ENCODE measurements around the gene NCAPG2. TPM values are rescaled to one million over a fixed set of nuclear protein-coding genes. Genes with fewer than 3 reads are reported as not detected.

Gene NCAPG2
- total and polyA plus RNA-seq, 2 of the 13 experiments (the other 11 are each of a cell fraction or from before 2014, with no cell fraction given) = 15.1 to 30.7 TPM

DNA sequence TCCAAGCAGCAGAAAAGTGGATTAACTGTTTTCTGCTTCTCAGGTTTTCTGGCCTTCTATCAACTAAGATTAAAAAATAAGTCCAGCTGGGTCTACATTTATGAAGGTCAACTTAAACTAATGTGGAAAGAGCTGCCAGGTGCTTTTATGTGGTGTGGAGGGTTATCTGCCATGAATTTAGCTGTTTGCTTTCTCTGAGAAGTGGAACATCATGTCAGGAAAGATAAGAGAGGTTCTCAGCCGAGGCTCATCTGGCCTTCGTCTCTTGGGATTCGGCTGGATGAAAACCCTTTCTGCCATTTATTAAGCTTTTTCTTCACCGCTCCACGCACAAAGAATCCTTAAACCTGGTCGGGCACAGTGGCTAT, 122.5 kb downstream of the NCAPG2 start (continued):
- TF ChIP-seq, protein P1, sequence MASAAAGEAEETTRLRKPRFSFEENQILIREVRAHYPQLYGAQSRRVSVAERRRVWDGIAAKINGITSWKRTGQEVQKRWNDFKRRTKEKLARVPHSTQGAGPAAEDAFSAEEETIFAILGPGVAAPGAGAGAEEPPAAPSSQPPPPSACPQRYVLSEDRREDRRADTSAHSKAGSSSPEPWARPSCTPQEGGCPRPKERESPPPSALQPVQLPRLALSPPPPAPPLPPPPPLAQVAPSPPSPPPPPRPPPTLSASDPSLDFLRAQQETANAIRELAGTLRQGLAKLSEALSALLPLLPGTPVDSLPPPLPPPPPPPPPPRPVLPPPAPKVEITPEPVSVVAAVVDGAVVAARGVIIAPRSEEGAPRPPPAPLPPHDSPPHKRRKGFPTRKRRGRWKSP (CRISPR knock-in tag; IDR thresholded peaks at IDR 0.05) = no peak
- TF ChIP-seq ZNF446 (CRISPR knock-in tag; IDR thresholded peaks at IDR 0.05) (no peak), ZNF251 (CRISPR knock-in tag; IDR thresholded peaks at IDR 0.05) (no peak), HNRNPUL1 (IDR thresholded peaks at IDR 0.05; ENCODE audit: low read depth, low read length) (no peak), MIXL1 (CRISPR knock-in tag; IDR thresholded peaks at IDR 0.05) (no peak), KDM4B (CRISPR knock-in tag; IDR thresholded peaks at IDR 0.05) (no peak), ZNF543 (CRISPR knock-in tag; IDR thresholded peaks at IDR 0.05) (no peak), NFKB2 (CRISPR knock-in tag; IDR thresholded peaks at IDR 0.05; ENCODE audit: borderline replicate concordance) (no peak), ZNF274 (CRISPR knock-in tag; IDR thresholded peaks at IDR 0.05) (no peak), ZSCAN29 (CRISPR knock-in tag; conservative IDR thresholded peaks at IDR 0.05) (no peak), ZNF678 (CRISPR knock-in tag; IDR thresholded peaks at IDR 0.05) (no peak), ZNF883 (CRISPR knock-in tag; IDR thresholded peaks at IDR 0.05; ENCODE audit: not compliant biosample characterization) (no peak), ZNF607 (CRISPR knock-in tag; IDR thresholded peaks at IDR 0.05; ENCODE audit: borderline replicate concordance) (no peak)
- TF ChIP-seq, protein P2, sequence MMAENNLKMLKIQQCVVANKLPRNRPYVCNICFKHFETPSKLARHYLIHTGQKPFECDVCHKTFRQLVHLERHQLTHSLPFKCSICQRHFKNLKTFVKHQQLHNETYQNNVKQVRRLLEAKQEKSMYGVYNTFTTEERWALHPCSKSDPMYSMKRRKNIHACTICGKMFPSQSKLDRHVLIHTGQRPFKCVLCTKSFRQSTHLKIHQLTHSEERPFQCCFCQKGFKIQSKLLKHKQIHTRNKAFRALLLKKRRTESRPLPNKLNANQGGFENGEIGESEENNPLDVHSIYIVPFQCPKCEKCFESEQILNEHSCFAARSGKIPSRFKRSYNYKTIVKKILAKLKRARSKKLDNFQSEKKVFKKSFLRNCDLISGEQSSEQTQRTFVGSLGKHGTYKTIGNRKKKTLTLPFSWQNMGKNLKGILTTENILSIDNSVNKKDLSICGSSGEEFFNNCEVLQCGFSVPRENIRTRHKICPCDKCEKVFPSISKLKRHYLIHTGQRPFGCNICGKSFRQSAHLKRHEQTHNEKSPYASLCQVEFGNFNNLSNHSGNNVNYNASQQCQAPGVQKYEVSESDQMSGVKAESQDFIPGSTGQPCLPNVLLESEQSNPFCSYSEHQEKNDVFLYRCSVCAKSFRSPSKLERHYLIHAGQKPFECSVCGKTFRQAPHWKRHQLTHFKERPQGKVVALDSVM (CRISPR knock-in tag; IDR thresholded peaks at IDR 0.05) = 0 out of 2 replicates have a peak, but pooled peaks have one; percentile 42
- TF ChIP-seq, protein P3, sequence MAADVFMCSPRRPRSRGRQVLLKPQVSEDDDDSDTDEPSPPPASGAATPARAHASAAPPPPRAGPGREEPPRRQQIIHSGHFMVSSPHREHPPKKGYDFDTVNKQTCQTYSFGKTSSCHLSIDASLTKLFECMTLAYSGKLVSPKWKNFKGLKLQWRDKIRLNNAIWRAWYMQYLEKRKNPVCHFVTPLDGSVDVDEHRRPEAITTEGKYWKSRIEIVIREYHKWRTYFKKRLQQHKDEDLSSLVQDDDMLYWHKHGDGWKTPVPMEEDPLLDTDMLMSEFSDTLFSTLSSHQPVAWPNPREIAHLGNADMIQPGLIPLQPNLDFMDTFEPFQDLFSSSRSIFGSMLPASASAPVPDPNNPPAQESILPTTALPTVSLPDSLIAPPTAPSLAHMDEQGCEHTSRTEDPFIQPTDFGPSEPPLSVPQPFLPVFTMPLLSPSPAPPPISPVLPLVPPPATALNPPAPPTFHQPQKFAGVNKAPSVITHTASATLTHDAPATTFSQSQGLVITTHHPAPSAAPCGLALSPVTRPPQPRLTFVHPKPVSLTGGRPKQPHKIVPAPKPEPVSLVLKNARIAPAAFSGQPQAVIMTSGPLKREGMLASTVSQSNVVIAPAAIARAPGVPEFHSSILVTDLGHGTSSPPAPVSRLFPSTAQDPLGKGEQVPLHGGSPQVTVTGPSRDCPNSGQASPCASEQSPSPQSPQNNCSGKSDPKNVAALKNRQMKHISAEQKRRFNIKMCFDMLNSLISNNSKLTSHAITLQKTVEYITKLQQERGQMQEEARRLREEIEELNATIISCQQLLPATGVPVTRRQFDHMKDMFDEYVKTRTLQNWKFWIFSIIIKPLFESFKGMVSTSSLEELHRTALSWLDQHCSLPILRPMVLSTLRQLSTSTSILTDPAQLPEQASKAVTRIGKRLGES (CRISPR knock-in tag; IDR thresholded peaks at IDR 0.05; ENCODE audit: borderline replicate concordance) = no peak
- TF ChIP-seq, protein P4, sequence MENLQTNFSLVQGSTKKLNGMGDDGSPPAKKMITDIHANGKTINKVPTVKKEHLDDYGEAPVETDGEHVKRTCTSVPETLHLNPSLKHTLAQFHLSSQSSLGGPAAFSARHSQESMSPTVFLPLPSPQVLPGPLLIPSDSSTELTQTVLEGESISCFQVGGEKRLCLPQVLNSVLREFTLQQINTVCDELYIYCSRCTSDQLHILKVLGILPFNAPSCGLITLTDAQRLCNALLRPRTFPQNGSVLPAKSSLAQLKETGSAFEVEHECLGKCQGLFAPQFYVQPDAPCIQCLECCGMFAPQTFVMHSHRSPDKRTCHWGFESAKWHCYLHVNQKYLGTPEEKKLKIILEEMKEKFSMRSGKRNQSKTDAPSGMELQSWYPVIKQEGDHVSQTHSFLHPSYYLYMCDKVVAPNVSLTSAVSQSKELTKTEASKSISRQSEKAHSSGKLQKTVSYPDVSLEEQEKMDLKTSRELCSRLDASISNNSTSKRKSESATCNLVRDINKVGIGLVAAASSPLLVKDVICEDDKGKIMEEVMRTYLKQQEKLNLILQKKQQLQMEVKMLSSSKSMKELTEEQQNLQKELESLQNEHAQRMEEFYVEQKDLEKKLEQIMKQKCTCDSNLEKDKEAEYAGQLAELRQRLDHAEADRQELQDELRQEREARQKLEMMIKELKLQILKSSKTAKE (CRISPR knock-in tag; IDR thresholded peaks at IDR 0.05; ENCODE audit: borderline replicate concordance) = no peak

Data from HepG2 (cell line).